ENCODE data around the gene MYO9A.
"Not testable (repeated sequence)": the region's sequence is repeated elsewhere in the genome, so short reads cannot be mapped to it uniquely, and the experiment has no call there.

Gene MYO9A

GRCh38 chr15:72053297-72053696 lies 64.7 kb downstream of the MYO9A start:
- in situ Hi-C loops (cut with HindIII; ENCODE audit: low sequenced_read_pairs): not testable (repeated sequence)

GRCh38 chr15:72050700-72051099 lies 67.2 kb downstream of the MYO9A start:
- in situ Hi-C loops (cut with HindIII; ENCODE audit: low sequenced_read_pairs): no loop called here

- in situ Hi-C loops (cut with HindIII; ENCODE audit: low sequenced_read_pairs): no loop called here
These were observed 70.9 kb downstream of the MYO9A start for GRCh38 chr15:72047020-72047419.

GRCh38 chr15:72044956-72045355 lies 73.0 kb downstream of the MYO9A start:
- in situ Hi-C loops (cut with HindIII; ENCODE audit: low sequenced_read_pairs): no loop called here

- in situ Hi-C loops (cut with HindIII; ENCODE audit: low sequenced_read_pairs): no loop called here
These were observed 75.1 kb downstream of the MYO9A start for GRCh38 chr15:72042865-72043264.

GRCh38 chr15:72042054-72042453 lies 75.9 kb downstream of the MYO9A start:
- in situ Hi-C loops (cut with HindIII; ENCODE audit: low sequenced_read_pairs): no loop called here

GRCh38 chr15:72037321-72037720 lies 80.6 kb downstream of the MYO9A start:
- in situ Hi-C loops (cut with HindIII; ENCODE audit: low sequenced_read_pairs): no loop called here

GRCh38 chr15:72034859-72035650 lies 82.9 kb downstream of the MYO9A start:
- in situ Hi-C loops (cut with HindIII; ENCODE audit: low sequenced_read_pairs): no loop called here

GRCh38 chr15:72034351-72034750 lies 83.6 kb downstream of the MYO9A start:
- in situ Hi-C loops (cut with HindIII; ENCODE audit: low sequenced_read_pairs): no loop called here

GRCh38 chr15:72033711-72034110 lies 84.2 kb downstream of the MYO9A start:
- in situ Hi-C loops (cut with HindIII; ENCODE audit: low sequenced_read_pairs): no loop called here

GRCh38 chr15:72033285-72033684 lies 84.7 kb downstream of the MYO9A start:
- in situ Hi-C loops (cut with HindIII; ENCODE audit: low sequenced_read_pairs): no loop called here

- in situ Hi-C loops (cut with HindIII; ENCODE audit: low sequenced_read_pairs): no loop called here
These were observed 96.3 kb downstream of the MYO9A start for GRCh38 chr15:72021604-72022003.

GRCh38 chr15:72020799-72021198 lies 97.2 kb downstream of the MYO9A start:
- in situ Hi-C loops (cut with HindIII; ENCODE audit: low sequenced_read_pairs): no loop called here

GRCh38 chr15:72014555-72014954 lies 103.4 kb downstream of the MYO9A start:
- in situ Hi-C loops (cut with HindIII; ENCODE audit: low sequenced_read_pairs): not testable (repeated sequence)

GRCh38 chr15:72013703-72014102 lies 104.2 kb downstream of the MYO9A start:
- in situ Hi-C loops (cut with HindIII; ENCODE audit: low sequenced_read_pairs): no loop called here

- in situ Hi-C loops (cut with HindIII; ENCODE audit: low sequenced_read_pairs): no loop called here
These were observed 106.5 kb downstream of the MYO9A start for GRCh38 chr15:72011302-72011942.

- in situ Hi-C loops (cut with HindIII; ENCODE audit: low sequenced_read_pairs): no loop called here
These were observed 108.7 kb downstream of the MYO9A start for GRCh38 chr15:72009222-72009621.

GRCh38 chr15:72006382-72006781 lies 111.6 kb downstream of the MYO9A start:
- in situ Hi-C loops (cut with HindIII; ENCODE audit: low sequenced_read_pairs): no loop called here

GRCh38 chr15:72005483-72005882 lies 112.5 kb downstream of the MYO9A start:
- in situ Hi-C loops (cut with HindIII; ENCODE audit: low sequenced_read_pairs): no loop called here

GRCh38 chr15:71999807-72000206 lies 118.1 kb downstream of the MYO9A start:
- in situ Hi-C loops (cut with HindIII; ENCODE audit: low sequenced_read_pairs): no loop called here

GRCh38 chr15:71998717-71999116 lies 119.2 kb downstream of the MYO9A start:
- in situ Hi-C loops (cut with HindIII; ENCODE audit: low sequenced_read_pairs): not testable (repeated sequence)

GRCh38 chr15:71997691-71998090 lies 120.3 kb downstream of the MYO9A start:
- in situ Hi-C loops (cut with HindIII; ENCODE audit: low sequenced_read_pairs): no loop called here

GRCh38 chr15:71975816-71976150 lies 142.2 kb downstream of the MYO9A start:
- in situ Hi-C loops (cut with HindIII; ENCODE audit: low sequenced_read_pairs): no loop called here

Data from DLD1 (cell line).